Hepatocyte (in vitro differentiated cells): ENCODE data around the gene VANGL1.

Experiments
- EZH2 ChIP-seq: fragments of 200-600 bp; sonication (generic); IDR thresholded peaks from 2 replicates; pipeline ENCODE4 v1.6.1; 2016; ENCODE audit warnings: antibody characterized with exemption, mild to moderate bottlenecking, borderline replicate concordance
- EZH2phosphoT487 ChIP-seq: fragments of 200-600 bp; sonication (generic); IDR thresholded peaks from one replicate; pipeline ENCODE4 v1.6.1; 2018; ENCODE audit warnings: antibody characterized with exemption, mild to moderate bottlenecking, low read depth, moderate library complexity; ENCODE audit not compliant: unreplicated experiment, severe bottlenecking
- TF ChIP-seq, protein P1 (sequence below): fragments of 200-600 bp; sonication (generic); IDR thresholded peaks from 2 replicates; pipeline ENCODE4 v1.5.1; 2016; ENCODE audit warnings: antibody characterized with exemption, mild to moderate bottlenecking; ENCODE audit not compliant: poor library complexity

DNA sequence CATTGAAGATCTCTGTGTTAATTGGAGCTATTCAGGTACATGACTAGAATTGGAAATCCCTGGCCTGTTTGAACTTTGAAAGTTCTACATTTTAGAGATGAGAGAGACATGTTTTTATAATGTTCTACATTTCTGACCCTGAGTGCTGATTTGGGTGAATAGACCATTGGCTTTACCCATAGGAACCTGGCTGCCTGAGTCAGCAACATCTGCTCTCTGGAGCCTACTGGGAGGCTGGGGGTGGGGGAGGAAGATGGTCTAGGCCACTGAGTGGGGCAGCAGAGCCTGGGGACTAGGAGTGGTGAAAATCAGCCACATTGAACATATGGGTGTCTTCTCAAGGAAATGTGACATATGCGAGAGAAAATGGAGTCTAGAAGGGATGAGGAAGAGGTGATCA lies 1.4 kb upstream of the VANGL1 start:
- TF ChIP-seq, protein P1, sequence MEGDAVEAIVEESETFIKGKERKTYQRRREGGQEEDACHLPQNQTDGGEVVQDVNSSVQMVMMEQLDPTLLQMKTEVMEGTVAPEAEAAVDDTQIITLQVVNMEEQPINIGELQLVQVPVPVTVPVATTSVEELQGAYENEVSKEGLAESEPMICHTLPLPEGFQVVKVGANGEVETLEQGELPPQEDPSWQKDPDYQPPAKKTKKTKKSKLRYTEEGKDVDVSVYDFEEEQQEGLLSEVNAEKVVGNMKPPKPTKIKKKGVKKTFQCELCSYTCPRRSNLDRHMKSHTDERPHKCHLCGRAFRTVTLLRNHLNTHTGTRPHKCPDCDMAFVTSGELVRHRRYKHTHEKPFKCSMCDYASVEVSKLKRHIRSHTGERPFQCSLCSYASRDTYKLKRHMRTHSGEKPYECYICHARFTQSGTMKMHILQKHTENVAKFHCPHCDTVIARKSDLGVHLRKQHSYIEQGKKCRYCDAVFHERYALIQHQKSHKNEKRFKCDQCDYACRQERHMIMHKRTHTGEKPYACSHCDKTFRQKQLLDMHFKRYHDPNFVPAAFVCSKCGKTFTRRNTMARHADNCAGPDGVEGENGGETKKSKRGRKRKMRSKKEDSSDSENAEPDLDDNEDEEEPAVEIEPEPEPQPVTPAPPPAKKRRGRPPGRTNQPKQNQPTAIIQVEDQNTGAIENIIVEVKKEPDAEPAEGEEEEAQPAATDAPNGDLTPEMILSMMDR: no peak
- TF ChIP-seq EZH2phosphoT487 (no peak), EZH2 (no peak)
